D721Med (cell line): Measurements from ENCODE around the gene MYO16.

Experiments used
- DNase-seq: peaks from one replicate; pipeline ENCODE4 v3.0.0; 2011; ENCODE audit warnings: low spot score; ENCODE audit not compliant: insufficient read length
- FAIRE-seq: peaks from 2 replicates; lab custom pipeline; 2011; peaks lifted over from hg19 to GRCh38; lab: Jason Lieb, UNC
- TF ChIP-seq, protein P1 (sequence below): IDR thresholded peaks from 2 replicates; pipeline ENCODE4 v1.5.1; 2012; ENCODE audit warnings: mild to moderate bottlenecking, control low read depth; ENCODE audit not compliant: insufficient read depth; ENCODE audit errors: missing control alignments

MYO16 gene

DNA sequence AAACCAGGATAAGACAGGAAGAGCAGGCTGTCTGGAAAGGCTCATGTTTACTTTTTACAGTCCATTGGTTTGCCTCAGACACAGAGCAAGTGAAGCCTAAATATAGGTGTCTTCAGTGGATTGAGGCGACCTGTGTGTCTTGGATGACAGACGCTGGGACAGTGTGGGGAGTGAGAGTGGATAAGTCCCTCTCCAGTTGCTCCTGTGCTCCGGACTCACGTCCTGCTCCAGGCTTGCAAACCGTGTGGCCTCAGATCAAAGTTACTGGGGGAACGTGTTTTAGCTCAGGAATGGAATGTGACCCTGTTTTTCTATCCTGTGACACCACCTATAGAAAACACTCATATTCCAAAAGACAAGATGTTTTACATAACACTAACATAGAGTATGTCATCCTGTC is 465.7 kb downstream of the MYO16 start:
- TF ChIP-seq, protein P1, sequence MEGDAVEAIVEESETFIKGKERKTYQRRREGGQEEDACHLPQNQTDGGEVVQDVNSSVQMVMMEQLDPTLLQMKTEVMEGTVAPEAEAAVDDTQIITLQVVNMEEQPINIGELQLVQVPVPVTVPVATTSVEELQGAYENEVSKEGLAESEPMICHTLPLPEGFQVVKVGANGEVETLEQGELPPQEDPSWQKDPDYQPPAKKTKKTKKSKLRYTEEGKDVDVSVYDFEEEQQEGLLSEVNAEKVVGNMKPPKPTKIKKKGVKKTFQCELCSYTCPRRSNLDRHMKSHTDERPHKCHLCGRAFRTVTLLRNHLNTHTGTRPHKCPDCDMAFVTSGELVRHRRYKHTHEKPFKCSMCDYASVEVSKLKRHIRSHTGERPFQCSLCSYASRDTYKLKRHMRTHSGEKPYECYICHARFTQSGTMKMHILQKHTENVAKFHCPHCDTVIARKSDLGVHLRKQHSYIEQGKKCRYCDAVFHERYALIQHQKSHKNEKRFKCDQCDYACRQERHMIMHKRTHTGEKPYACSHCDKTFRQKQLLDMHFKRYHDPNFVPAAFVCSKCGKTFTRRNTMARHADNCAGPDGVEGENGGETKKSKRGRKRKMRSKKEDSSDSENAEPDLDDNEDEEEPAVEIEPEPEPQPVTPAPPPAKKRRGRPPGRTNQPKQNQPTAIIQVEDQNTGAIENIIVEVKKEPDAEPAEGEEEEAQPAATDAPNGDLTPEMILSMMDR = no peak
- DNase-seq (no peak), FAIRE-seq (no peak)

DNA sequence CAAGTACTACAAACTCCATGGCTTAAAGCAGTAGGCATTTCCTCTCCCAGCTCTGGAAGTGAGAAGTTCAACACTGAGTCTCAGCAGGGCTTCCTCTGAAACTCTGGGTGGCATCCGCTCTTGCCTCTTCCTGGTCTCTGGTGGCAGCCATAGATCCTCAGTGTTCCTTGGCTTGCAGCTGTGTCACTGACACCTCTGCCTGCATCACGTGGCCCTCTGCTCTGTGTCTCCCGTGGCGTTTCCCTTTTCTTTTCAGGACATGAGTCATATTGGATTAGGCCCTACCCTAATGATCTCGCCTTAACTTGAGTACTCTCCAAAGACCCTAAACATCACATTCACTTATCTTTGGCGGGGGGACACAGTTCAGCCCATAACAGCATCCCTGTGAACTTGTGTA is 466.7 kb downstream of the MYO16 start:
- no peak for FAIRE-seq
- TF ChIP-seq, protein P1 = no peak
- DNase-seq = no peak

GRCh38 chr13:109100705-109101304 is 471.4 kb downstream of the MYO16 start:
- TF ChIP-seq, protein P1 = no peak
- no peak for FAIRE-seq
- no peak for DNase-seq

DNA sequence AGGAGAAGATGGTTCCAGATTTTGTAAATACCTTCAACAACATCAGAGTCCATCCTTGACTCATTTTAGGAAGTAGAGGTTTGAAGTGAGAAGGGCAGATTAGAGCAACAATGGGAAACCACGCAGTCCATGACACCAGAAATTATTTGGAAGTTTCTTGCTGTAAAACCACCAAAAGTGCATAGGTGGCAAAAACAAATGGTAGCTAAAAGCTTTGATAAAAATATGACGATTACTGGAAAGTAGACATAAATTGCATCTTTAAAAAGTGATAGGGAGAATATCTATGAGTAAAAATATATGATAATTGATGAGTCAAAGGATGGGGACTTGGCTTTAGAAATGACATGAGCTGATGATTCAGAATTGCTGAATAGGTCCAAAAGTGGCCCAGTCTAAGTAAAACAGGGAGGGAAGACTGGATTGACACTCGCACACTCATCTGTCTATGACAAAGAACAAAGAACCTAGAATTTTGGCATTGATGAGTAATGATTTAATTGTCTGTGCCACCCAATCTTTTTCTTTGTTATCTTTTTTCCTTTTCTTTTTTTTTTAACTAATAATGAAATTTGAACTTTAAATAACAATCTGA is 472.2 kb downstream of the MYO16 start:
- TF ChIP-seq, protein P1 = no peak
- FAIRE-seq (no peak), DNase-seq (no peak)

- DNase-seq = no peak
- peak; percentile 32 for FAIRE-seq
- TF ChIP-seq, protein P1 = no peak
Measured at GRCh38 chr13:109105899-109106298, 476.5 kb downstream of the MYO16 start.

DNA sequence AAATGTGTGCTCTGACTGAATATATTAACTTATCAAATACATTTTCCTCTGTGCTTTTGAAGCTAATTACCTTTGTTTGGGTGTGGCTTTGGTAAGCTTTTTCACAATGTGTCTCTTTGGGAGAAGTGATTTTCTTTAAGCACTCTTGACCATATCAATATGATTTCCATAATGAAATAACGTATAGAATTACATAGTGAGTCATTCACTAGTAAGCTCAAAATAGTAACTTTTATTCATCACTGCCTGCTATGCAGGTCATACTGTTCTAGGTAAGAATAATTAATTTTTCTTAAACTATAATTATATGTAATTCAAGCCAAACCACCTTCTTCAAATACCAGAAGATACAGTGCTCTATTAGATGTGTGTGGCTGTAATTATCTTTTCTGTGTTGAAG is 480.7 kb downstream of the MYO16 start:
- TF ChIP-seq, protein P1 = no peak
- FAIRE-seq = no peak

DNA sequence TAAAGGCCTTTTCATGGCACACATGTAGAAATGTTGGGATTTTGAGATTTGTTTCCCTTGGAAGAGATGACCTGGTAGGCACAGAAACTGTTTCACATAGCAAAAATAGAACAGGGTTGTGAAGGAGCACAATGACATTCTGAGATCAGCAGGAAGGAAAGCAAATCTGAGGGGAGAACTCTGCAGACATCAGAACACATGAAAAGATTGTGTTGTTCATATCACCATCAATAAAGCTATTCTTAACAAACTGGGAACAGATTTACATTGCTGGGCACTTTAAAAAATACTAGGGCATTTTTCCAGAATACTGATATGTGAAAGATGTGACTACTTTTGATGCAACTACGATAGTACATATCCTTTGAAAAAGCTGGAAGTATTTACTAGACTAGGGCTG is 481.7 kb downstream of the MYO16 start:
- TF ChIP-seq, protein P1 = no peak
- DNase-seq = no peak
- FAIRE-seq = no peak

More for the DNA sequence above, 480.7 kb downstream of the MYO16 start:
- no peak for DNase-seq
